ENCODE data around the gene NDUFS7. TPM values are rescaled to one million over a fixed set of nuclear protein-coding genes. Genes with fewer than 3 reads are reported as not detected.

The NDUFS7 gene
- total and polyA plus RNA-seq, 2 donors, result 26.4 to 173 TPM

DNA sequence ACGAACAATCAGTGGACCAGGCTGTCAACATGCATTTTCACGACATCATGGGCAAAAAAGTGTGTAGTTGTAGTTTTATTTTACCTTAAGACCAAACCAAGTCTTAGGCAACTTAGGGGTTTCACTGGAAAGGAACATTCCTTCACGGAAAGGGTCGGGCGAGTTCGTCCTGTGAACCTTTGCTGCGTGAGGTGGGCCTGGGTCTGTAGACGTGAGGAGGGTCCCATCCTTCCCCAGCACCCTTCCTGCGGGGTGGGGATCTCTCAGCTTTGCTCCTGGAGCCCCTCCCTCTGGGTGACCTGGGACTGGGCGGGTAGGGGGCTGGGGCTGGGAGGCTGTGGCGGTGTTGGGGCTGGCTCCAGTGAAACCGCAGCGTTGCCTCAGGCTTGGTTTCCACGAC, 42.2 kb downstream of the NDUFS7 start:
- peaks cover 5% of the 10 kb centered on the region for H3K36me3 ChIP-seq (ENCODE audit: insufficient read depth)
- 88% methylated on average over 14 of the region's 14 CpGs for WGBS
- H3K4me1 ChIP-seq (ENCODE audit: insufficient read depth), result no peaks in the 10 kb centered on the region
- H3K4me3 ChIP-seq (ENCODE audit: low read depth, low read length), result no peak overlapping the region
- H3K27ac ChIP-seq (ENCODE audit: low read depth), result no peak overlapping the region
- no peak for DNase-seq (ENCODE audit: extremely low spot score)

DNA sequence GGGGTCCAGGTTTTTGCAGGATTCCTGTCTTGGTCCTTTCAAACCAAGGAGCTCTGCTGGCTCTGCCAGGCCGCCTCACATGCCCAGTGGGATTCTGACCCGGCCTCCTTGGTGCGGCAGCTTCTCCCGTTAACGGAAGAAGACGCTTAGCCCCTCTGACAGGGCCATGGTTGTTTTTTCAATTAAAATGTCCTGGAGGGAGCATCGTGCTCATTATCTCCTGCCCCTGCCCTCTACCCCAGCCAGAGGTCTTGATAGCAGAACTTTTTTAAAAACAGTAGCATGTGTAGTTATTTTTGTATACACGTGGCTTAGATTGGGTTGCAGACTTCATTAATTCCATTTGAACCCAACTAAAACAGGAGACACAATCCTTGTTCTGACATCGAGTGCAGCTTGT, 43.0 kb downstream of the NDUFS7 start:
- no peaks in the 10 kb centered on the region for H3K4me1 ChIP-seq (ENCODE audit: insufficient read depth)
- peaks cover 5% of the 10 kb centered on the region for H3K36me3 ChIP-seq (ENCODE audit: insufficient read depth)
- no peak overlapping the region for H3K4me3 ChIP-seq (ENCODE audit: low read depth, low read length)
- 80% methylated on average over 9 of the region's 9 CpGs for WGBS
- H3K27ac ChIP-seq (ENCODE audit: low read depth), result no peak overlapping the region
- no peak for DNase-seq (ENCODE audit: extremely low spot score)

DNA sequence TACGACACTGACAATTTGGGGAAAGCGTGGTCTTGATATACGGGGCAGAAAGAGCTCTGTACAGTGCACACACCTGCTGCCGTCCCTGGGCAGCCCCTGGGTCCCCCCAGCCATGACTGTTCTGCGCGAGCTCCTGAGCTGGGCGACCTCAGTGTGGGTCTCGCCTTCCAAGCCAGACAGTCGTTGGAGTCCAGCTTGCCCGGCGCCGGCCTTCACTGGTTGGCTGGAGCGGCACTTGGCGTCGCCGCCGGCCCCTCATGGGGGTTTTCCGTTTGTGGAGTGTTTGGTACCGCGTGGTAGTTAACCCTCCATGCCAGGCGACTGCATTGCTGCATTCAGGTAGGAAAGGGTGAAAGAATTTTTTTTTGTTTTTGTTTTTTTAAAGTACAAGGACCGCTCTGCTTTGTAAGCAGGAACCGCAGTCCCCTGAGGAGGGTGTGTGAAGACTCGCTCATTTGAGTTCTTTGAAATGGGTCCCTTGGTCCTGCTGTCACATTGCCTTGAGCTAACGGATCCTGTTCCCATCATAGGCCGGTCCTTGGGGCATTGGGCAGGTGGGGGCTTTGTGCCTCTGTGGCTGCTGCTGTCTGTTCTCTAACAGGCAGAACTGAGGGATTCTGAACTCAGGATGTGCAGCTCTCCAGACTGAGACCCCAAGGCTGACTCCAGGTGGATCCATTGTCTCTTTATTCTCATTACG, 43.7 kb downstream of the NDUFS7 start:
- H3K4me1 ChIP-seq (ENCODE audit: insufficient read depth), result no peaks in the 10 kb centered on the region
- DNase-seq (ENCODE audit: extremely low spot score), result no peak
- WGBS, result 93% methylated on average over 27 of the region's 27 CpGs
- no peak overlapping the region for H3K4me3 ChIP-seq (ENCODE audit: low read depth, low read length)
- peaks cover 5% of the 10 kb centered on the region for H3K36me3 ChIP-seq (ENCODE audit: insufficient read depth)
- H3K27ac ChIP-seq (ENCODE audit: low read depth), result no peak overlapping the region

DNA sequence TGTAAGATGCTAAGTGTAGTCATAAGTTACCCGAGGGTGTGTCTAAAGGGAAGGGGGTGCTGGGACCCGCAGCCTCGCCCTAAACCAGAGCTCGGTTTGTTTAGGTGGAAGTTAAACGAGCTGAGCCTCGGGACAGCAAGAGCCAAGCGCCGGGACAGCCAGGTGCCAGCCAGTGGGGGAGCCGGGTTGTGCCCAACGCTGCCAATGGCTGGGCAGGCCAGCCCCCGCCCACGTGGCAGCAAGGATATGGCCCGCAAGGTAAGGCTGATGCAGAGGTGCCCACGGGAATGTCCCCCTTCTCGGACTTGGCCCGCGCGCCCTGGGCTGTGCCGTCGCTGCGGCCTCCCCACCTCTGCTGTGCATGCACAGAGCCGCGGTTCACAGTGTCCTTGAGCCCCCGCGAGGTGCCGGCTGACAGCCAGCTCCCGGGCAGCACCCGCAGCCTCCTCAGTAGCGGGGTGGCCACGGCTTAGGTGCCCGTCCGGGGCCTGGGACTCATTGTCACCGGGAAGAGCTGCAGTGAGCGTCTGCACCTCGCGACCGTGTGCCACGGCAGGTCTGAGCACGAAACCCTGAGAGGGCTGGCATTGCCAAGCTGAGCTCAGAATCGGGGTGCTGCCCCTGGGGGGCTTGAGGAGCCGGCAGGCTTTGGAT, 45.2 kb downstream of the NDUFS7 start:
- Histone ChIP-seq H3K27ac (ENCODE audit: low read depth) (no peak overlapping the region), H3K4me3 (ENCODE audit: low read depth, low read length) (no peak overlapping the region), H3K36me3 (ENCODE audit: insufficient read depth) (peaks cover 14% of the 10 kb centered on the region), H3K4me1 (ENCODE audit: insufficient read depth) (no peaks in the 10 kb centered on the region)
- DNase-seq (ENCODE audit: extremely low spot score), result no peak
- 91% methylated on average over 41 of the region's 41 CpGs for WGBS

DNA sequence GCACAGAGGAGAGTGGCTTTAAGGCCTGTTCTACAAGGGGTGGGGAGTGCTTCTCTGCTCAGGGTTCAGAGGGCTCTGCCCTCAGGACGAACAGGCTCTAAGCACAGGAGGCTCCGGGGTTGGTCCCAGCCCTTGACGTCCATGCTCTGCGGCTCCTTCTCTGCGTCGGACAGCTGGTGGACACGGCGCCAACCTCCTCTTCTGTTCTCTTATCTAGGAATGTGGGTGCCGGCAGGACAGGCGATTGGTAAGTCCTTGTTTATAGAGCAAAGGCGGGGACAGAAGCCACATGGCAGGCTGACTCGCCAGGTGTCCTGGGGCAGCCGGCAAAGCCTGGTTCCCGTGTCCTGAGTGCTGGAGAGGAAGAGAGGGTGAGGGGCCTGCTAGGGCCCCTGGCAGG, 46.0 kb downstream of the NDUFS7 start:
- Histone ChIP-seq H3K4me1 (ENCODE audit: insufficient read depth) (no peaks in the 10 kb centered on the region), H3K4me3 (ENCODE audit: low read depth, low read length) (no peak overlapping the region), H3K36me3 (ENCODE audit: insufficient read depth) (peaks cover 15% of the 10 kb centered on the region), H3K27ac (ENCODE audit: low read depth) (no peak overlapping the region)
- 53% methylated on average over 14 of the region's 14 CpGs for WGBS
- DNase-seq (ENCODE audit: extremely low spot score), result no peak

DNA sequence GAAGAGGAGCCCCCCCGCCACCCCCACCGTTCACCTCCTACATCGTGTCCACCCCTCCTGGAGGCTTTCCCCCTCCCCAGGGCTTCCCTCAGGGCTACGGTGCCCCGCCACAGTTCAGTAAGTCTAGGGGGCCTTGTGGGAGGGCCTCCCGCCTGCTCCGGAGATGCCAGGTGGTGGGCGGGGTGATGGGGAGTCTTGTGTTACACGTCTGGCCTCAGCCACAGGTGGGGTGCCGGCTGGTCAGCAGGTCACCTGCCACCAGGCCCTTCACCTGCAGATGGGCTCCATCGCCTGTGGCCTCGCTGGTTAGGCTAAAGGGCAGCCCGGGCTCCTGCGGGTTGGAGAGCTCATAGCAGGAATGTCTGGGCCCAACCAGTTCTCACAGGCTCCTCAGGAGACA, 46.5 kb downstream of the NDUFS7 start:
- Histone ChIP-seq H3K4me3 (ENCODE audit: low read depth, low read length) (no peak overlapping the region), H3K27ac (ENCODE audit: low read depth) (no peak overlapping the region), H3K36me3 (ENCODE audit: insufficient read depth) (peaks cover 15% of the 10 kb centered on the region), H3K4me1 (ENCODE audit: insufficient read depth) (no peaks in the 10 kb centered on the region)
- DNase-seq (ENCODE audit: extremely low spot score), result no peak
- 86% methylated on average over 14 of the region's 14 CpGs for WGBS

DNA sequence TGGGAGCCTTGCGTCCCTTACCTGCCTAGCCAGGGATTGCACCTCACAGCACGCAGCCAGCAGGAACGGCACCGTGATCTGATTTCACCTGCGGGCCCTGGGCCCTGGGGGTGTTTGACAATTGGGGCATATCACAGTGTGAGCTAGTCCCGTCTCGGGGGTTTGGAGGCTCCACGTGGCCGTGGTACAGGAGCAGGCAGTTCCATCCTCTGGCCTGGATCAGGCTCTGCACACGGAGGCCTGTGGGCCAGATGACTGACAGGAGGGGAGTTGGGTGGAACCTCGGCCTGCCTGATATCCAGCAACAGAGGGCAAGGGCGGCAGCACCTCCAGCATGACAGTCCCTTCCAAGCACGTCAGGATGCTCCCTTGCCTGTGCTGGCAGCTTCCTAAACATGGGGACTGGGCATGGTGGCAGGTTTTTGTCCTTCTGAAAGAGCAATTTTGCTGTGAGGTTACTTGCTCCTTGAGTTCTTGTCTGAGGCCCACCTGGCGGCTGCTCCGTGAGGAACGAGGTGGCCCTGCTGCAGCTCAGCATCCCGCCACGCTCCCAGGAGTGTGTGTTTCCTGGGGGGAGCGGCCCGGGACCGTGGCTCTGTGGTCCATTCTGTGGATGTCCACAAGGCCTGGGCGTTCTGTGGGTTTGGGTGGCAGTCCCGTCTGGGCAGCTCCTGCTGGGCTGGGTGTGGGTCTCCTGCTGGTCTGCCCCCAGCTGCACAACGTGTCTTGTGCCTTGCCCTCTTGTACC, 48.2 kb downstream of the NDUFS7 start:
- 89% methylated on average over 24 of the region's 24 CpGs for WGBS
- Histone ChIP-seq H3K27ac (ENCODE audit: low read depth) (no peak overlapping the region), H3K36me3 (ENCODE audit: insufficient read depth) (peaks cover 15% of the 10 kb centered on the region), H3K4me1 (ENCODE audit: insufficient read depth) (no peaks in the 10 kb centered on the region), H3K4me3 (ENCODE audit: low read depth, low read length) (no peak overlapping the region)
- no peak for DNase-seq (ENCODE audit: extremely low spot score)

DNA sequence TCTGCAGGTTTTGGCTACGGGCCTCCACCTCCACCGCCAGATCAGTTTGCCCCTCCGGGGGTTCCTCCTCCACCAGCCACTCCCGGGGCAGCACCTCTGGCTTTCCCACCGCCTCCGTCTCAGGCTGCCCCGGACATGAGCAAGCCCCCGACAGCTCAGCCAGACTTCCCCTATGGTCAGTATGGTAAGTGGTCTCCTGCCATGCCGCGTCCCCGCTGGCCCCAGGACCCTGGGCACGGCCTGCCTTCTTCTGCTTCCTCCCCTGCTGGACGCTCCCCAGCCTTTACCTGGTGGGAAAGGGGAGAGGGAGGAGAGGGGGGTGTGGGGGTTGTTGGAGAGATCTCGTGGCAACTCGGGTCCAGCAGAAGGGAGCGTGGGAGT, 48.8 kb downstream of the NDUFS7 start:
- WGBS, result 92% methylated on average over 16 of the region's 16 CpGs
- no peak for DNase-seq (ENCODE audit: extremely low spot score)
- H3K4me3 ChIP-seq (ENCODE audit: low read depth, low read length), result no peak overlapping the region
- peaks cover 15% of the 10 kb centered on the region for H3K36me3 ChIP-seq (ENCODE audit: insufficient read depth)
- H3K27ac ChIP-seq (ENCODE audit: low read depth), result no peak overlapping the region
- H3K4me1 ChIP-seq (ENCODE audit: insufficient read depth), result no peaks in the 10 kb centered on the region

DNA sequence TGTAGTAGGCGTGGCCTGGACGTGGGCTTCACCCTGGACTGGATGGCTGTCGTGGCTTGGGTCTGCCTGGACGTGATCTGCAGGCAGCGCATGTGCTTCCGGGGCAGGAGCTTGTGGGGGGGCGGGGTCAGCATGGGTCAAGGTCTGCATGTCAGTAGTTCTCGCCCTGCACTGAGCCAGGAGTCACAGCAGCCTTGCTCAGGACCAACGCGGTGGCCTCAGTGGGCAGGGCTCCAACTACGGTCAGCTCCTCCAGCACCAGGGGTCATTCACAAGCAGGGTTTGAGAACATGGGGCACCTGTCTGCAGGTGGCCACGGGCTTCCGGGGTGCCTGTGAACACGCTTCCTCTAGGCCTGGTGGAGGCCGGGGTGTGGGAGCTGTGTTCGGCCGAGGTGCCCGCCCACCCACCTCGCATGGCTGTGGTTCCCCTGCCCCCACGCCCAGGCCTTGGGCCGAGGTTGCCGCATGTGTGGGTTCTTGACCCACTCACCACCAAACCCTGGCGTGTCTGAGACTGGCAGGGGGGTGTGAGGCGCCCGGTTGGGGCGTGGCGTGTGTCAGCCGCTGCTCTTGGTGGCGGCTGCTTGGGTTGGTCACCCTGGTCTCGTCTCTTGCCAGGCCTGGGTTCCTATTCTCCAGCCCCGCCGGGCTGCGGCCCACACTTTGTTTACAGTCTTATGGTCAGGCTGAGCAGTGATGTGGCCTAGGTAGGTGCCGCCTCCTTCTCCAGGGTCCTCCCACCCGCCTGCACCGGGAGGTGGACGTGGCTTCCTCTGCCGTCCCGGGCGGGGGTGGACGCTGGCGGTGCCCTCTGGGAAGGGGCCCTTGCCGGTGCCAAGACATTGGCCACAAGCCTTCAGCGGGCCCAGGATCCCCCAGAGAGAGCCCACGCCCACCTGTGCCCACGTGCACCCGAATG, 49.7 kb downstream of the NDUFS7 start:
- no peak for DNase-seq (ENCODE audit: extremely low spot score)
- 87% methylated on average over 47 of the region's 47 CpGs for WGBS
- H3K4me3 ChIP-seq (ENCODE audit: low read depth, low read length), result no peak overlapping the region
- no peaks in the 10 kb centered on the region for H3K4me1 ChIP-seq (ENCODE audit: insufficient read depth)
- H3K36me3 ChIP-seq (ENCODE audit: insufficient read depth), result peaks cover 15% of the 10 kb centered on the region
- H3K27ac ChIP-seq (ENCODE audit: low read depth), result no peak overlapping the region

DNA sequence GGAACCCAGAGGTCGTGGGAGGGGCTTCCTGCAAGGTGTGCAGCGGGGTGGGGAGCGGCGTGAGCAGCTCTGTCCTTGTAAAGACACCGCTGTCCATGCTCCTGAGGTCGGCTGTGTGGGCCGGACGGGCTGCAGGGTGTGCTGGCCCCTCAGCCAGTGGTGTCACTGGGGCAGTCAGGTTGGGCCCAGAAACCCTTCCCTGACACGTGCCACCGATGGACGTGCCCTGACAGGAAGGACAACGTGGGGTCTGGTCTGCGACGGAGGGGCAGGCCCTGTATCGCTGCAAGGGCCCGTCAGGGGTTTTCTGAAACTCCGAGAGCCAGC, 50.3 kb downstream of the NDUFS7 start:
- no peaks in the 10 kb centered on the region for H3K4me1 ChIP-seq (ENCODE audit: insufficient read depth)
- no peak overlapping the region for H3K27ac ChIP-seq (ENCODE audit: low read depth)
- peaks cover 12% of the 10 kb centered on the region for H3K36me3 ChIP-seq (ENCODE audit: insufficient read depth)
- DNase-seq (ENCODE audit: extremely low spot score), result no peak
- 91% methylated on average over 17 of the region's 17 CpGs for WGBS
- H3K4me3 ChIP-seq (ENCODE audit: low read depth, low read length), result no peak overlapping the region

DNA sequence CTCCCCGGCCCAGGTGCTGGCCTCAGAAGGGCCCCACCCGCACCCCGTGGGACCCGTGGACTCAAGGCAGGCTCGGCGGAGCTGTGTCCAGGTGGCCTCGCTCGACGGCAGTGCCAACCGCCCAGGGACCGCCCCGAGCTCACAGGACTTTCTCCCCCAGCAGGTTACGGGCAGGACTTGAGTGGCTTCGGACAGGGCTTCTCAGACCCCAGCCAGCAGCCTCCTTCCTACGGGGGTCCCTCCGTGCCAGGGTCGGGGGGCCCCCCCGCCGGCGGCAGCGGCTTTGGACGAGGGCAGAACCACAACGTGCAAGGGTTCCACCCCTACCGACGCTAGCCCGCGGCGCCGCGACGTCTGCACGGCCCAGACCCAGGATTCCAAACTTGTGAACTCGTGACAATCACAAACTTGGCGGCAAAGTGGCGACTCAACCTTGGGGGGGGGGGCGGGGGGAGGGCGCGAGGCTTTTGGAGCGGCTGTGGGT, 50.9 kb downstream of the NDUFS7 start:
- WGBS, result 85% methylated on average over 39 of the region's 39 CpGs
- DNase-seq (ENCODE audit: extremely low spot score), result no peak
- Histone ChIP-seq H3K27ac (ENCODE audit: low read depth) (no peak overlapping the region), H3K4me1 (ENCODE audit: insufficient read depth) (no peaks in the 10 kb centered on the region), H3K36me3 (ENCODE audit: insufficient read depth) (peaks cover 12% of the 10 kb centered on the region), H3K4me3 (ENCODE audit: low read depth, low read length) (no peak overlapping the region)

DNA sequence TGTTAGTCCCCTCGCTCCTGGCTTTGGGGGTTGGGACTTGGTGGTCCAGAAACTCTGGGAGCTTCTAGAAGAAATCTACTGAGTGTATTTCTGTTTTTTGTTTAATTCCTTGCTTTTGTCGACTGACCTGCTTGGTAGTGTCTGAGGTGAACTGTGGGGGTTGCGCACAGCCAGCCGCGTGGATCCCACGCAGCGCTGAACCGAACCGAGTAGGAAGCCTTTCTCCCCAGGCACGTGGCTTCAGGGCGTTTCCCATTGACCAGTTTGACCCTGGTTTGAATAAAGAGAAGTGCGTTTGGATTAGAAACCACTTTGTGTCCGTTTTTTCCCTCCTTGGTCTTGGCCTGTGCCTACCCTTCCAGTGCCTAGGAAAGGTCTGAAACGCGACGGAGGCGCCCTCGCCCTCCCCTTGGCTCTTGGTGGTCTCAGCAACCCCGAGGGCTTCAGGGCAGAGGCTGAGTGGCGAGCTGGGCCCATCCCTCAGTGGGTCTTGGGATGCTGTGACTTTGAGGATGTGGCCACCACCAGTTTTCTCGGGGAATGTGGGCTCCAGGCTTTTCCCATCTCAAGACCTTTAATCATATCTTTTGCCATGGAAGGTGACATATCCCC, 51.8 kb downstream of the NDUFS7 start:
- Histone ChIP-seq H3K4me1 (ENCODE audit: insufficient read depth) (no peaks in the 10 kb centered on the region), H3K36me3 (ENCODE audit: insufficient read depth) (peaks cover 12% of the 10 kb centered on the region), H3K4me3 (ENCODE audit: low read depth, low read length) (no peak overlapping the region), H3K27ac (ENCODE audit: low read depth) (no peak overlapping the region)
- DNase-seq (ENCODE audit: extremely low spot score), result no peak
- 88% methylated on average over 21 of the region's 21 CpGs for WGBS

DNA sequence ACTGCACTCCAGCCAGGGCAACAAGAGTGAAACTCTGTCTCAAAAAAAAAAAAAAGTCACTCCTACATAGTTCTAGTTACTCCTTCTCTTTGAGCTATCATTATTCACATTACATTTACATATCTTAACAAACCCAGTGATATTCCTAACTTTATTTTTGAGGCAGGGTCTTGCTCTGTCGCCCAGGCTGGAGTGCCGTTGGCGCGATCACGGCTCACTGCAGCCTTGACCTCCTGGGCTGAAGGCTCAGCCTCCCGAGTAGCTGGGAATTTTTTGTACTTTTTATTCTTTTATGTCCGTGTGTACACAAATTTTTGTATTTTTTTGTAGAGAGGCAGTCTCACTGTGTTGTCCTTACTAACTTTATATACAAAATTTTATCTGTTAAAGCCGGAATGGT, 53.9 kb downstream of the NDUFS7 start:
- DNase-seq (ENCODE audit: extremely low spot score), result no peak
- peaks cover 14% of the 10 kb centered on the region for H3K36me3 ChIP-seq (ENCODE audit: insufficient read depth)
- H3K27ac ChIP-seq (ENCODE audit: low read depth), result no peak overlapping the region
- H3K4me1 ChIP-seq (ENCODE audit: insufficient read depth), result no peaks in the 10 kb centered on the region
- 58% methylated on average over 8 of the region's 8 CpGs for WGBS
- H3K4me3 ChIP-seq (ENCODE audit: low read depth, low read length), result no peak overlapping the region

Measured in urinary bladder (tissue), 4 donors.